VCaP (cell line): ENCODE results near the gene SGMS2.

ENCODE experiments used
- H3K27ac ChIP-seq: fragments of 450-650 bp; 2 replicates; pipeline ENCODE4 v1.5.1; 2017
- TF ChIP-seq, protein P1 (sequence below): fragments of 450-650 bp; conservative IDR thresholded peaks from 2 replicates; pipeline ENCODE4 v1.5.1; 2017; ENCODE audit warnings: mild to moderate bottlenecking, moderate library complexity

Gene SGMS2

DNA sequence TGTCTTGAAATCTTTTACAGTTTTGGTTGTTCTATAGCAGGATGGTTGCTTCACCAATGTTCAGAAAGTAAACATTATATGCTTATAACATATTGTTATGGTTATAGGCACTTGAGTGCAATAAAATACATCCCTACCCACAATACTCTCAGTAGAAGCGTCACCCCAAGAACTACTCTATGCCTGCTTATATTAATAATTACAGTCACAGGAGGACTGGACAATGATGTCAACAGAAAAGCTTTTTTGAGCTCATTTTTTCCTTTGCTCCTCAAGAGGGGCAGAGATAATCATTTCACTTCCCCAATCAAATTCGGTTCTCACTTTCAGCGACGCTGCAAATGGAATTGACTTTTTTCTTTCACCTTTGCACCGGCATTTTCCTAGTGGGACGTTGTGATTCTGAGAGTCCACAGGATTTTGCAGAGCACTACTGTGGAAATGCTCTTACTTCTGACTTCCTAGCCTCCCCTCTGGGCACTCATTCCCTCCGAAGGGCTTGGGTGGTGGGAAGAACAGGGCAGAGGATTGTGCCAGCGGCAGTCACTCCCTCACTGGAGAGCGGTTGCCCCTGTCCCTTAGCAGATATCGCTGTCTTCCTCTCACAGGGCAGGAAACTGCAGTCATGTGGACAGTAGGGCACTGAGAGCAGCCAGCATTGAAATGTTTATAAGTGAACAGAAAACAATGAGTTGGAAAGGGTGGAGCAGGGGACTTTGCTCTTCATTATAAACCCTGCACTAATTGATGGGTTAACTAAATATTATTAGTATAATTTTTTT is 24.9 kb upstream of the SGMS2 start:
- TF ChIP-seq, protein P1, sequence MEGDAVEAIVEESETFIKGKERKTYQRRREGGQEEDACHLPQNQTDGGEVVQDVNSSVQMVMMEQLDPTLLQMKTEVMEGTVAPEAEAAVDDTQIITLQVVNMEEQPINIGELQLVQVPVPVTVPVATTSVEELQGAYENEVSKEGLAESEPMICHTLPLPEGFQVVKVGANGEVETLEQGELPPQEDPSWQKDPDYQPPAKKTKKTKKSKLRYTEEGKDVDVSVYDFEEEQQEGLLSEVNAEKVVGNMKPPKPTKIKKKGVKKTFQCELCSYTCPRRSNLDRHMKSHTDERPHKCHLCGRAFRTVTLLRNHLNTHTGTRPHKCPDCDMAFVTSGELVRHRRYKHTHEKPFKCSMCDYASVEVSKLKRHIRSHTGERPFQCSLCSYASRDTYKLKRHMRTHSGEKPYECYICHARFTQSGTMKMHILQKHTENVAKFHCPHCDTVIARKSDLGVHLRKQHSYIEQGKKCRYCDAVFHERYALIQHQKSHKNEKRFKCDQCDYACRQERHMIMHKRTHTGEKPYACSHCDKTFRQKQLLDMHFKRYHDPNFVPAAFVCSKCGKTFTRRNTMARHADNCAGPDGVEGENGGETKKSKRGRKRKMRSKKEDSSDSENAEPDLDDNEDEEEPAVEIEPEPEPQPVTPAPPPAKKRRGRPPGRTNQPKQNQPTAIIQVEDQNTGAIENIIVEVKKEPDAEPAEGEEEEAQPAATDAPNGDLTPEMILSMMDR, result no peak
- peak overlapping the region; percentile 48 for H3K27ac ChIP-seq

DNA sequence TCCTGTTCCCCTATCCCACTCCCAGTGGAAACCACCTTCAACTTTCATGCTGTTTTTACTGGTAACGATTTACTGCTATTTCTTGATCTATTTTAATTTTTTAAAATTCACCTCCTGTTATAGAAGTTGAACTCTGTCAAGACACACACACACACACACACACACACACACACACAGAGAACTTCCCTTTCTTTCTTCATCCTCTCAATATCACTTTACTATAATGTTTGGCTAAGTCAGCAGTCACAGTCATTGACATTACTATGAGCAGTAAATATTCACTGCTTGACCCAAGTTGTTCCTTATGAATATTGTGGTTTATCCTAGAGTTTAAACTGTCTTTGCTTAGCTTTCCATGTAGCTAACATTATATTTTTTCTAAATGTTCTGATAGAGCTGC is 24.0 kb upstream of the SGMS2 start:
- no peak overlapping the region; the same call in 1 of the 2 replicates for H3K27ac ChIP-seq
- TF ChIP-seq, protein P1, result no peak

DNA sequence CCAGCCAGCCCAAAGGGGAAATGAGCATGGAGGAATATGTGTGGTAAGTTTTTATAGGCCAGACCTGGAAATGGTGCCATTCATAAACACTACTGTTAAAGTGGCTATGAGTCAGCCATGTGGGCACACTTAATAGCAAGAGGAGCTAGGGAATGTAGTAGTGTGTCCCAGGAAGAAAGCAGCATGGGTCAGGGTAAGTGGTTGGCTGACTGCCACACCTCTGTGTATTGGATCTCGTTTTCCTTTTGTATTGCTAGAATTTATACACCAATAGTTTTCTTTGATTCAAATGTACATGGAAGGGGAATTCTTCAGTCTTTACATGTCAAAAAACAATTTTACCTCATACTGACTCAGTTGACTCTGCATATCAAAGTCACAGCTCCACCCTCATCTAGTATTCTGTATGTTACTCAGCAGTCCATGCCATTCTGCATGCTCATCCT is 22.9 kb upstream of the SGMS2 start:
- no peak overlapping the region for H3K27ac ChIP-seq
- TF ChIP-seq, protein P1, result no peak

DNA sequence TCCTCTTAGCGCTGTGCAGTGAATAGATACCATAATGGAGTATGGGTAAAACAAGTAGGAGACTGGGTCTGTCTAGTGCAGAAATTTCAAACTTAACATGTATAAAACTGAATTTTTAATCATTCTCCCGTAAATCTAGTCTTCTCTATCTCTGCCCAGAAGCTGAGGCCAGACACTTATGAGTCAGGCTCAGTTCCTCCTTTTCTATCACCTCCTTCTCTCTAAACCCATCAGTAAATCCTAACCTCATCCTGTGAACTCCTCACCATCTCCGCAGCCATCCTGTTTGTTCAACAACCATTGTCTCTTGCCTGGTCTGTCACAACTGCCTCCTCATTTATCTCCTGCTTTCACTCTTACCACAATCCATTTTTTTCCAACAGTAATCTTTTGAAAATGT is 19.8 kb upstream of the SGMS2 start:
- H3K27ac ChIP-seq, result no peak overlapping the region
- TF ChIP-seq, protein P1, result no peak

DNA sequence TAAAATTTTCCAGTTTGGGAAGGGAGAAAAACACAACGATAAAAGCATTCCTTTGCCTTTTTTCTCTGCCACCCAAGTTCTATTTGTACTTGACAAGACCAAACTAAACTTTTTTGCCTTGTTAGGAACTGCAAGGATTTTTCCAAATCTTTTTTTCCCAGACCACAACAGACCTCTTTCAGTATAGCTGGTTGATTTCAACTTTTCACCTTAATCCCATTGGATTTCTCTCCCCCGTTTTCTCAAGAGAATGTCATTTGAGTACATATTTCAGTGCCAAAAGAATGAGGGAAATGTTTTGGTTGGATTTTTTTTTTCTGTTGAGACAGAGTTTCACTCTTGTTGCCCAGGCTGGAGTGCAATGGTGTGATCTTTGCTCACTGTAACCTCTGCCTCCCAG is 18.5 kb upstream of the SGMS2 start:
- no peak overlapping the region for H3K27ac ChIP-seq
- TF ChIP-seq, protein P1, result no peak

DNA sequence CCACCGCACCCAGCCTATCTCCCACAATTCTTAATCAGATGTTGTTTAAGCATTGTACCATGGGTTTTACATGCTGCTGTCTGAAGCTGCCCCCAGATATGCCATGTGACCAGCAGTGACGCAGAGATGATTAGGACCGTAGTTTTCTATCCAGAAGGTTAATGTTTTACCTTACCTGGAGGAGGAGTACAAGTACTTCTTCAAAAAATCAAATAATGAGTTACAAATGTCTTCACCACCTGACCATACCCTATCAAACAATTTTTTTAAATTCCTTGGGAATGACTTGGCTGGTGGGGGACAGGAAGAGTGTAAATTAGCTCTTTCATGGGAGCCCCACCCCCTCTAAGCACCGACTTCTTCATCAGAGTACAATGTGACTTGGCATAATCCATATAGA is 16.2 kb upstream of the SGMS2 start:
- TF ChIP-seq, protein P1, result no peak
- no peak overlapping the region for H3K27ac ChIP-seq

DNA sequence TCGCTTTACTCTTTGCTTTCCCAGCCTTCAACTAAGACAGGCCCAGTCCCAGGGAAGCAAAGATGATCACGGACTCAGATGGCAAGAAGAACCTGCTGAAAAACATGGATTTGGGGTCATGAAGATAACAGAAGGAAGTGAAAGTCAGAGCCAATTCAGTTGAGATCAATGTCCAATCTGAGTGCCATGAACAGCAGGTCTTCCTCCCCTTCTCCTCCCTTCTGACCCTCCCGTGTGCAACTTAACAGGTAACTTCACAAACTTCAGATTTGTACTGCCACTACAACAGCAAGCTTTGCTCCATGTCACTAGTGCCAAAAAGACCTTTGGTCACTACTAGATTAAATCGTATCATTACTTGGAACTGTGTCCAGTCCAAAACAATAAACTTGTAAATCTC is 15.5 kb upstream of the SGMS2 start:
- H3K27ac ChIP-seq, result no peak overlapping the region
- TF ChIP-seq, protein P1, result no peak
